ENCODE measurements around the gene PRUNE2. TPM values are rescaled to one million over a fixed set of nuclear protein-coding genes. Genes with fewer than 3 reads are reported as not detected.

Gene PRUNE2
- total RNA-seq, 1 donor from 2014 or later, result 0.78 TPM

- DNase-seq (ENCODE audit: low spot score) (no peak), ATAC-seq (peak; percentile 90)
These were observed 201.2 kb downstream of the PRUNE2 start for GRCh38 chr9:76704593-76705204.

- DNase-seq (ENCODE audit: low spot score) (no peak), ATAC-seq (peak; percentile 35)
These were observed 202.6 kb downstream of the PRUNE2 start for GRCh38 chr9:76703270-76703669.

- ATAC-seq (no peak), DNase-seq (ENCODE audit: low spot score) (no peak)
These were observed 204.4 kb downstream of the PRUNE2 start for GRCh38 chr9:76701441-76702039.

GRCh38 chr9:76700916-76701315 lies 205.0 kb downstream of the PRUNE2 start:
- DNase-seq (ENCODE audit: low spot score) (no peak), ATAC-seq (no peak)

GRCh38 chr9:76699971-76700370 lies 205.9 kb downstream of the PRUNE2 start:
- ATAC-seq (no peak), DNase-seq (ENCODE audit: low spot score) (no peak)

GRCh38 chr9:76697554-76697953 lies 208.4 kb downstream of the PRUNE2 start:
- no peak for ATAC-seq
- DNase-seq (ENCODE audit: low spot score), result no peak

- DNase-seq (ENCODE audit: low spot score) (no peak), ATAC-seq (no peak)
These were observed 208.8 kb downstream of the PRUNE2 start for GRCh38 chr9:76697081-76697480.

- ATAC-seq (no peak), DNase-seq (ENCODE audit: low spot score) (no peak)
These were observed 212.0 kb downstream of the PRUNE2 start for GRCh38 chr9:76693912-76694311.

- DNase-seq (ENCODE audit: low spot score) (no peak), ATAC-seq (no peak)
These were observed 213.3 kb downstream of the PRUNE2 start for GRCh38 chr9:76692458-76693129.

GRCh38 chr9:76691517-76692313 lies 214.2 kb downstream of the PRUNE2 start:
- DNase-seq (ENCODE audit: low spot score) (no peak), ATAC-seq (no peak)

GRCh38 chr9:76690973-76691370 lies 214.9 kb downstream of the PRUNE2 start:
- ATAC-seq (no peak), DNase-seq (ENCODE audit: low spot score) (no peak)

GRCh38 chr9:76690246-76690972 lies 215.5 kb downstream of the PRUNE2 start:
- no peak for DNase-seq (ENCODE audit: low spot score)
- ATAC-seq, result no peak

GRCh38 chr9:76688471-76689238 lies 217.3 kb downstream of the PRUNE2 start:
- DNase-seq (ENCODE audit: low spot score), result no peak
- peak; percentile 56 for ATAC-seq

GRCh38 chr9:76687861-76688391 lies 218.0 kb downstream of the PRUNE2 start:
- DNase-seq (ENCODE audit: low spot score) (no peak), ATAC-seq (no peak)

- ATAC-seq, result no peak
- no peak for DNase-seq (ENCODE audit: low spot score)
These were observed 219.2 kb downstream of the PRUNE2 start for GRCh38 chr9:76686756-76687155.

- ATAC-seq (no peak), DNase-seq (ENCODE audit: low spot score) (no peak)
These were observed 221.7 kb downstream of the PRUNE2 start for GRCh38 chr9:76684213-76684612.

- DNase-seq (ENCODE audit: low spot score) (no peak), ATAC-seq (no peak)
These were observed 224.4 kb downstream of the PRUNE2 start for GRCh38 chr9:76681556-76681955.

GRCh38 chr9:76680716-76681425 lies 225.0 kb downstream of the PRUNE2 start:
- no peak for ATAC-seq
- no peak for DNase-seq (ENCODE audit: low spot score)

GRCh38 chr9:76677481-76678055 lies 228.3 kb downstream of the PRUNE2 start:
- no peak for DNase-seq (ENCODE audit: low spot score)
- ATAC-seq, result peak; percentile 64

All from left lobe of liver (tissue), 2 donors.